ENCODE results near the gene DISC1.

The DISC1 gene

DNA sequence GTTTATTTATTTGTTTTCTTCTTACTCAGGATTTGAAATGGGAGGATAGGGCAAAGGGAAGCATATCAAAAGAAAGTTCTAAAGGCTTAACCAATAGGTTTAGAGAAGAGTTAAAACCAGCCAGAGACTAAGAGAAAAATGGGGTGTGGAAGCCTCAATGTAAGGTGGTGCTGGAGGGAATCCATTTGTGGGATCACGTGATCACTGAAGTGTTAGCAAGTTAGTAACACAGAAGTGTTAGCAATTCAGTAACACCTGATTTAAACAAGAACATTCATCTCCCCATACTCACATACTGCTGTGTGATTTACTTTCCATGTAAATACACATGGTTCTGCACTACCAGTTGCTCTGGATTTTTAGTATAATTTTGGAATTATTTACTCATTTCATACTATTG is 451.2 kb downstream of the DISC1 start:
- DNase-seq = no peak

DNA sequence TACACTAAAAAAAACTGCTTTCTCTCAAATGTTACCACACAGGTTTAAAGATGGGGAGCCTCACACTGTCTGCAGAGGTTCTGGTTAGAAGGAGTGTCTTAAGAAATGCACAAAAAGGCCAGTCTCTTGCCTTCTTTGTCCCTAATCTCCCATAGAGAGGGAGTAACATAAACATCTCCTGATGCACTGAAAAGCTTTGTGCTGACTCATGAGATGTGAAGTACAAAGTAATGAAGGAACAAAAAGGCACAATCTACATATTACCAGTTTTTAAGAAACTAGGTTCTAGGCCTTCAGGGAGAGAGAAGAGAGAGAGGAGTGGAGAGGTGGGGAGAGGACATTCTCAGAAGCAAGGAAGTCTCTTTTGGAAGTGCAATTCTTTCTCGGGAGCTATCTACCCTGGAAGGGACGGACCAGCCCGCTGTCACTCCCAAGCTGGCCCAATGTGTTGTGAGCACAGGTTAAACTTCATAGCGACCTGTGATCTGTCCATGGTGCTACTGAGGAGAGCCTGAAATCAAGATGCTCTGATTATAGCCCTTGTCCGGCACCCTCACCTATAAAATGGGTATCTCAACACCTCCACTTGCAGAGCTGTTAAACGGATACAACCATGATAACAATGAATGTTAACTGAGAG is 458.1 kb downstream of the DISC1 start:
- no peak for DNase-seq

DNA sequence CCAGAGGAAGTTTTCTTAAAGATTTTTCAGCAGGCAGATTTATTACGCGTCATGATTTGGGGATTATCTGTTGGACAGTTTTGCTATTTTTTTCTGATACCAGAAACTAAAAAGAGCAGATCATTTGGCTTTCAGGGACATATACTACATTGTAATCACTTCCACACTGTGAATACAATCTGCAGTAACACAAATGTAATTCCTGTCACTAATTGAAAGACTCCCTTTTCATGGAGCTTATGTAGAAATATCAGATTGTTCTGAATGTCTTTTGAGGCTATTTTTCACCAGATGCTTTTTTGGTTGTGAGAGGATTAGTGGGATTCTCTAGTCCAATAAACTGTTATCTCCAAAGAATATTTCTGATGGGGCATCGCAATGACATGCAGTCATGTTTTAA is 464.2 kb downstream of the DISC1 start:
- no peak for DNase-seq
